ENCODE measurements around the gene CREBBP.

DNA sequence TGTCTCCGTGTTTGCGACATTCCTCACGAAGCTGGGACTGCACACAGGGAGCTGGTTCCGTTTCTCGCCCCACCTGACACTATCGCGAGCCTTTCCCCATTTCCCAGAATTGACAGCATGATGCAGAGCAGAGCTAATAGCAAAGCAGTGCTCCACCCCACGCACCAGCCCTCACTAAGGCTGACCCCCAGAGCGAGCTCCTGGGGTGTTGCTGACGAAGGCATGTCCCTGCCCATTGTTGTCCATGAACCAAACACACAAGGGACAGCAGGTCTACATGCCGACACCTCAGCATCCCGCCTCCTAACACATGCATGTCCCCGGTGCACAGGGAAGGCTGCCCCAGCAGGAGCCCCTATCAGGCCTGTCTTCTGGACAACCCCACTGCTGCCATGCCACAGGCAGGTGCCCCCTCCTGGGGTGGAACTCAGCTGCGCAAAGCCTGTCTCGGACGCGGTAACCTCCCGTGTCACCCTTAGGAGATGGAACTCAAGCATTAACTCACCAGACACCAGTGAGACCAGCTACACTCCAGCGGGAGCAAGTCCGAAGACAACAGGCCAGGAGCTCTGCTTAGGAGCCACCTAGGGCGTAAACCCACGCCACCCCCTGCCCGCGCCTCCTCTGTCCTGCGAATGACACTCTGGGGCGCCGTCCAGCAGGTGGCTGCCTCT lies 146.3 kb downstream of the CREBBP start:
- TF ChIP-seq, protein P1, sequence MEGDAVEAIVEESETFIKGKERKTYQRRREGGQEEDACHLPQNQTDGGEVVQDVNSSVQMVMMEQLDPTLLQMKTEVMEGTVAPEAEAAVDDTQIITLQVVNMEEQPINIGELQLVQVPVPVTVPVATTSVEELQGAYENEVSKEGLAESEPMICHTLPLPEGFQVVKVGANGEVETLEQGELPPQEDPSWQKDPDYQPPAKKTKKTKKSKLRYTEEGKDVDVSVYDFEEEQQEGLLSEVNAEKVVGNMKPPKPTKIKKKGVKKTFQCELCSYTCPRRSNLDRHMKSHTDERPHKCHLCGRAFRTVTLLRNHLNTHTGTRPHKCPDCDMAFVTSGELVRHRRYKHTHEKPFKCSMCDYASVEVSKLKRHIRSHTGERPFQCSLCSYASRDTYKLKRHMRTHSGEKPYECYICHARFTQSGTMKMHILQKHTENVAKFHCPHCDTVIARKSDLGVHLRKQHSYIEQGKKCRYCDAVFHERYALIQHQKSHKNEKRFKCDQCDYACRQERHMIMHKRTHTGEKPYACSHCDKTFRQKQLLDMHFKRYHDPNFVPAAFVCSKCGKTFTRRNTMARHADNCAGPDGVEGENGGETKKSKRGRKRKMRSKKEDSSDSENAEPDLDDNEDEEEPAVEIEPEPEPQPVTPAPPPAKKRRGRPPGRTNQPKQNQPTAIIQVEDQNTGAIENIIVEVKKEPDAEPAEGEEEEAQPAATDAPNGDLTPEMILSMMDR (conservative IDR thresholded peaks at IDR 0.05; ENCODE audit: low read depth, low read length): no peak
- no peak for TF ChIP-seq EZH2 (IDR thresholded peaks at IDR 0.05; ENCODE audit: borderline replicate concordance, low read depth, low read length, poor library complexity, severe bottlenecking)

All from A673 (cell line).